Natural killer cell treated with Interleukin-12 subunit alpha and Interleukin-12 subunit beta and Interleukin-15 and Interleukin-18, amount 100 ng/mL, for 72 hours (primary cell): ENCODE measurements around the gene TBC1D2B. TPM values are rescaled to one million over a fixed set of nuclear protein-coding genes. Genes with fewer than 3 reads are reported as not detected.

Source experiments
- ATAC-seq, 2 donors: fragments of 150-1000 bp; cut with Tn5 transposase in 1 of 2; sonication (Bioruptor Pico), chemical (Tn5 transposase) in 1 of 2; 2 replicates each; pipeline ENCODE4 v1.10.0; 2021
- DNase-seq: peaks from one replicate; pipeline ENCODE4 v3.0.0; 2022; ENCODE audit warnings: low spot score
- H3K27ac Mint-ChIP-seq, 2 donors: 1 replicate in 1 of 2; 2 replicates in 1 of 2; pipeline ENCODE4 v1.8.0; 2022; ENCODE audit warnings: mixed read lengths in 2 of 2, mild to moderate bottlenecking in 1 of 2, moderate library complexity in 1 of 2
- H3K27me3 Mint-ChIP-seq, 2 donors: 1 replicate in 1 of 2; 2 replicates in 1 of 2; pipeline ENCODE4 v1.8.0; 2022; ENCODE audit warnings: mixed read lengths in 2 of 2
- H3K36me3 Mint-ChIP-seq: one replicate; pipeline ENCODE4 v1.8.0; 2022; ENCODE audit warnings: mixed read lengths
- H3K4me1 Mint-ChIP-seq, 2 donors: 1 replicate in 1 of 2; 2 replicates in 1 of 2; pipeline ENCODE4 v1.8.0; 2022; ENCODE audit warnings: low read depth in 2 of 2, mixed read lengths in 2 of 2, mild to moderate bottlenecking in 1 of 2
- H3K4me3 Mint-ChIP-seq: one replicate; pipeline ENCODE4 v1.8.0; 2022; ENCODE audit warnings: mixed read lengths
- H3K9me3 Mint-ChIP-seq: 2 replicates; pipeline ENCODE4 v1.8.0; 2022; ENCODE audit warnings: mixed read lengths
- total RNA-seq, 2 donors: library from RNA; stranded (reverse); gene quantifications; one replicate each; pipeline ENCODE4 v1.2.3, GENCODE V29; 2022

Gene TBC1D2B
- total RNA-seq, 2 donors from 2014 or later: 54.1 to 97.0 TPM

GRCh38 chr15:78073046-78073787 is 4.3 kb downstream of the TBC1D2B start:
- Mint-ChIP-seq H3K4me3 (peak overlapping the region; percentile 60), H3K27ac (peak overlapping the region; percentile 52 to 57), H3K27me3 (no peaks in the 10 kb centered on the region), H3K4me1 (peaks cover 50 to 55% of the 10 kb centered on the region in 2 donors), H3K36me3 (peaks cover 12% of the 10 kb centered on the region), H3K9me3 (no peaks in the 10 kb centered on the region)
- DNase-seq (no peak), ATAC-seq (no peak)

- DNase-seq (no peak), ATAC-seq (no peak)
- Mint-ChIP-seq H3K9me3 (no peaks in the 10 kb centered on the region), H3K4me1 (peaks cover 44 to 59% of the 10 kb centered on the region in 2 donors), H3K36me3 (peaks cover 12% of the 10 kb centered on the region), H3K4me3 (peak overlapping the region; percentile 60), H3K27me3 (no peaks in the 10 kb centered on the region), H3K27ac (peak overlapping the region; percentile 52 to 57)
Measured at GRCh38 chr15:78072080-78072892, 5.2 kb downstream of the TBC1D2B start.

- no peak for DNase-seq
- Mint-ChIP-seq H3K4me3 (peak overlapping the region; percentile 18), H3K4me1 (peaks cover 39 to 61% of the 10 kb centered on the region in 2 donors), H3K27ac (no peak overlapping the region), H3K36me3 (peaks cover 7% of the 10 kb centered on the region), H3K9me3 (no peaks in the 10 kb centered on the region), H3K27me3 (no peaks in the 10 kb centered on the region)
- ATAC-seq: no peak
Measured at GRCh38 chr15:78071383-78071782, 6.1 kb downstream of the TBC1D2B start.

- DNase-seq (no peak), ATAC-seq (peak; percentile 57 to 62)
- no peaks in the 10 kb centered on the region for H3K27me3 Mint-ChIP-seq
- H3K27ac Mint-ChIP-seq: peak overlapping the region in 1 of 2 donors; percentile 94
- H3K9me3 Mint-ChIP-seq: no peaks in the 10 kb centered on the region
- no peak overlapping the region for H3K4me3 Mint-ChIP-seq
- peaks cover 7% of the 10 kb centered on the region for H3K36me3 Mint-ChIP-seq
- peaks cover 28 to 53% of the 10 kb centered on the region in 2 donors for H3K4me1 Mint-ChIP-seq
Measured at GRCh38 chr15:78070049-78070700, 7.3 kb downstream of the TBC1D2B start.

- no peak overlapping the region for H3K4me3 Mint-ChIP-seq
- peak overlapping the region in 1 of 2 donors; percentile 94 for H3K27ac Mint-ChIP-seq
- no peaks in the 10 kb centered on the region for H3K9me3 Mint-ChIP-seq
- H3K36me3 Mint-ChIP-seq: peaks cover 4% of the 10 kb centered on the region
- no peak for DNase-seq
- no peaks in the 10 kb centered on the region for H3K27me3 Mint-ChIP-seq
- no peak for ATAC-seq
- peaks cover 24 to 51% of the 10 kb centered on the region in 2 donors for H3K4me1 Mint-ChIP-seq
Measured at GRCh38 chr15:78069462-78070029, 8.0 kb downstream of the TBC1D2B start.

GRCh38 chr15:78069052-78069414 is 8.5 kb downstream of the TBC1D2B start:
- ATAC-seq (peak in 1 of 2 donors; percentile 22), DNase-seq (no peak)
- Mint-ChIP-seq H3K4me1 (peaks cover 19 to 47% of the 10 kb centered on the region in 2 donors), H3K9me3 (no peaks in the 10 kb centered on the region), H3K36me3 (no peaks in the 10 kb centered on the region), H3K27me3 (no peaks in the 10 kb centered on the region), H3K27ac (peak overlapping the region in 1 of 2 donors; percentile 94), H3K4me3 (no peak overlapping the region)

- DNase-seq (no peak), ATAC-seq (no peak)
- H3K27me3 Mint-ChIP-seq: no peaks in the 10 kb centered on the region
- H3K4me3 Mint-ChIP-seq: no peak overlapping the region
- H3K4me1 Mint-ChIP-seq: peaks cover 21 to 48% of the 10 kb centered on the region in 2 donors
- H3K27ac Mint-ChIP-seq: peak overlapping the region in 1 of 2 donors; percentile 94
- no peaks in the 10 kb centered on the region for H3K9me3 Mint-ChIP-seq
- no peaks in the 10 kb centered on the region for H3K36me3 Mint-ChIP-seq
Measured at GRCh38 chr15:78067328-78068228, 9.9 kb downstream of the TBC1D2B start.

- Mint-ChIP-seq H3K4me1 (peaks cover 18 to 48% of the 10 kb centered on the region in 2 donors), H3K36me3 (no peaks in the 10 kb centered on the region), H3K27me3 (no peaks in the 10 kb centered on the region), H3K9me3 (no peaks in the 10 kb centered on the region), H3K27ac (no peak overlapping the region), H3K4me3 (no peak overlapping the region)
- no peak for DNase-seq
- ATAC-seq: peak; percentile 48 to 76
Measured at GRCh38 chr15:78065973-78066946, 11.3 kb downstream of the TBC1D2B start.

GRCh38 chr15:78065284-78065872 is 12.1 kb downstream of the TBC1D2B start:
- peak; percentile 21 to 61 for ATAC-seq
- Mint-ChIP-seq H3K27ac (no peak overlapping the region), H3K4me1 (peaks cover 17 to 48% of the 10 kb centered on the region in 2 donors), H3K9me3 (no peaks in the 10 kb centered on the region), H3K36me3 (no peaks in the 10 kb centered on the region), H3K27me3 (no peaks in the 10 kb centered on the region), H3K4me3 (no peak overlapping the region)
- DNase-seq: no peak

- H3K9me3 Mint-ChIP-seq: no peaks in the 10 kb centered on the region
- H3K4me1 Mint-ChIP-seq: peaks cover 23 to 42% of the 10 kb centered on the region in 2 donors
- DNase-seq: no peak
- H3K36me3 Mint-ChIP-seq: no peaks in the 10 kb centered on the region
- H3K27ac Mint-ChIP-seq: no peak overlapping the region
- ATAC-seq: no peak
- H3K4me3 Mint-ChIP-seq: no peak overlapping the region
- H3K27me3 Mint-ChIP-seq: no peaks in the 10 kb centered on the region
Measured at GRCh38 chr15:78064544-78064943, 13.0 kb downstream of the TBC1D2B start.

GRCh38 chr15:78063970-78064385 is 13.5 kb downstream of the TBC1D2B start:
- no peak for DNase-seq
- ATAC-seq: no peak
- Mint-ChIP-seq H3K27ac (no peak overlapping the region), H3K36me3 (no peaks in the 10 kb centered on the region), H3K4me1 (peaks cover 27 to 40% of the 10 kb centered on the region in 2 donors), H3K27me3 (no peaks in the 10 kb centered on the region), H3K4me3 (no peak overlapping the region), H3K9me3 (no peaks in the 10 kb centered on the region)
